ENCODE data around the gene DUSP8.
"Not testable (repeated sequence)": the region's sequence is repeated elsewhere in the genome, so short reads cannot be mapped to it uniquely, and the experiment has no call there.

The DUSP8 gene

DNA sequence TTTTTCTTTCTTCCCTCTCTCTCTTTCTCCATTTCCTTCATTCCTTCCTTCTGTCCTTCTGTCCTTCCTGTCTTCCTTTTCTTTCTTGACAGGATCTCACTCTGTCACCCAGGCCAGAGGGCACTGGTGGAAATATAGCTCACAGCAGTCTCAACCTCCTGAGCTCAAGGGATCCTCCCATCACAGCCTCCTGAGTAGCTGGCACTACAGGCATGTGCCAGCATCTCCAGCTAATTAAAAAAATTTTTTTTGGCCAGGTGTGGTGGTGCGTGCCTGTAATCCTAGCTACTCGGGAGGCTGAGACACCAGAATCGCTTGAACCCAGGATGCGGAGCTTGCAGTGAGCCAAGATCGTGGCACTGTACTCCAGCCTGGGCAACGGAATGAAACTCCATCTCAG, 4.8 kb upstream of the DUSP8 start (continued):
- no peak for TF ChIP-seq GLI2 (tag by site-specific recombination; IDR thresholded peaks at IDR 0.05; ENCODE audit: borderline replicate concordance, low read depth)
- TF ChIP-seq ZNF121 (tag by site-specific recombination; IDR thresholded peaks at IDR 0.05): no peak

DNA sequence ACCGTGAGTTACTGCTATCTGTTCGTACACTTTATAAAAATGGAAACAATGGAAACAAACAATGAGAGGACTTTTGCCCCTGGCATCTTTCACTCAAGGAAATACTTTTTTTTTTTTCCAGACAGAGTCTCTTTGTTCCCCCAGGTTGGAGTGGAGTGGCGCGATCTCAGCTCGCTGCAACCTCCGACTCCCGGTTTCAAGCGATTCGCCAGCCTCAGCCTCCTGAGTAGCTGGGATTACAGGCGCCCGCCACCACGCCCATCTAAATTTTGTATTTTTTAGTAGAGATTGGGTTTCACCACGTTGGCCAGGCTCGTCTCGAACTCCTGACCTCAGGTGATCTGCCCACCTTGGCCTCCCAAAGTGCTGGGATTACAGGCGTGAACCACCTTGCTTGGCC, 3.7 kb upstream of the DUSP8 start:
- not testable (repeated sequence) for H3K36me3 ChIP-seq (ENCODE audit: control insufficient read depth in 2 of 2, insufficient read depth in 1 of 2, low read length in 2 of 2); H3K27ac ChIP-seq (ENCODE audit: extremely low read depth, low read depth, low read length); H3K4me1 ChIP-seq (ENCODE audit: control insufficient read depth, insufficient read depth, low read length); H3K4me3 ChIP-seq (ENCODE audit: low read depth, low read length); H3K9me3 ChIP-seq (ENCODE audit: control insufficient read depth, insufficient read depth, low read depth, low read length)
- POLR2A ChIA-PET: interaction anchor here (0.7 to 1.6 kb wide), 2 partner anchors 27 to 227 kb away, joined by 4 to 8 read pairs; no protein-coding TSS in a partner anchor
- CTCF ChIA-PET: interaction anchor here (1.6 to 3.2 kb wide), 4 partner anchors 11 to 29 kb away, joined by 7 to 19 read pairs (median 16); no protein-coding TSS in a partner anchor

DNA sequence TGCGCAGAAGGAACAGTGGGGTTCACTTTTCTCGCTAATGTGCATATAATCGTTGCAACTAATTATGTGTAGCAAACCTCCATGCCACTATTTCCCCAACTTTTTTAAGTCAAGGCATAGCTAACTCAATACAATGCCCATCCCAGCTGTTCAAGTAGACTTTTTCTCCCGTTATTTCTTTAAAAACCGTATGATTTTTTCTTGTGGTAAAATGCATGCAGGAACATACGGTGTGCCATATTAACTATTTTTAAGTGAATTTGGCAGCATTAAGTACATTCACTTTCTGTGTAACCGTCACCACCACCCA, 2.8 kb upstream of the DUSP8 start:
- H3K9me3 ChIP-seq (ENCODE audit: control insufficient read depth, insufficient read depth, low read depth, low read length): no peaks in the 10 kb centered on the region
- POLR2A ChIA-PET: interaction anchor here (0.5 to 2.7 kb wide), 7 partner anchors 10 to 769 kb away, joined by 3 to 24 read pairs (median 5); no protein-coding TSS in a partner anchor
- H3K4me1 ChIP-seq (ENCODE audit: control insufficient read depth, insufficient read depth, low read length): no peaks in the 10 kb centered on the region; the same call in 1 of the 2 replicates
- H3K4me3 ChIP-seq (ENCODE audit: low read depth, low read length): no peak overlapping the region
- H3K27ac ChIP-seq (ENCODE audit: extremely low read depth, low read depth, low read length): no peak overlapping the region
- CTCF ChIA-PET: interaction anchor here (0.6 to 3.4 kb wide), 34 partner anchors 8 to 854 kb away, joined by 3 to 138 read pairs (median 4); no protein-coding TSS in a partner anchor
- TF ChIP-seq ZNF404 (tag by site-specific recombination; IDR thresholded peaks at IDR 0.05) (no peak), ZNF626 (tag by site-specific recombination; IDR thresholded peaks at IDR 0.05) (no peak), ZNF610 (tag by site-specific recombination; IDR thresholded peaks at IDR 0.05; ENCODE audit: borderline replicate concordance) (no peak), ZSCAN16 (tag by site-specific recombination; IDR thresholded peaks at IDR 0.05) (no peak), ZNF10 (tag by site-specific recombination; IDR thresholded peaks at IDR 0.05) (no peak), ZNF776 (tag by site-specific recombination; IDR thresholded peaks at IDR 0.05; ENCODE audit: borderline replicate concordance) (no peak), ZNF596 (tag by site-specific recombination; IDR thresholded peaks at IDR 0.05) (no peak), ZNF654 (tag by site-specific recombination; IDR thresholded peaks at IDR 0.05; ENCODE audit: low read depth) (no peak), ZNF660 (tag by site-specific recombination; IDR thresholded peaks at IDR 0.05) (no peak), ZNF664 (tag by site-specific recombination; IDR thresholded peaks at IDR 0.05) (no peak), ZNF112 (tag by site-specific recombination; IDR thresholded peaks at IDR 0.05) (no peak), ZNF23 (tag by site-specific recombination; IDR thresholded peaks at IDR 0.05; ENCODE audit: borderline replicate concordance) (no peak), ZNF19 (tag by site-specific recombination; IDR thresholded peaks at IDR 0.05; ENCODE audit: low read depth) (no peak), ZBTB7A (tag by site-specific recombination; IDR thresholded peaks at IDR 0.05; ENCODE audit: low read depth) (no peak)
- TF ChIP-seq, protein P1, sequence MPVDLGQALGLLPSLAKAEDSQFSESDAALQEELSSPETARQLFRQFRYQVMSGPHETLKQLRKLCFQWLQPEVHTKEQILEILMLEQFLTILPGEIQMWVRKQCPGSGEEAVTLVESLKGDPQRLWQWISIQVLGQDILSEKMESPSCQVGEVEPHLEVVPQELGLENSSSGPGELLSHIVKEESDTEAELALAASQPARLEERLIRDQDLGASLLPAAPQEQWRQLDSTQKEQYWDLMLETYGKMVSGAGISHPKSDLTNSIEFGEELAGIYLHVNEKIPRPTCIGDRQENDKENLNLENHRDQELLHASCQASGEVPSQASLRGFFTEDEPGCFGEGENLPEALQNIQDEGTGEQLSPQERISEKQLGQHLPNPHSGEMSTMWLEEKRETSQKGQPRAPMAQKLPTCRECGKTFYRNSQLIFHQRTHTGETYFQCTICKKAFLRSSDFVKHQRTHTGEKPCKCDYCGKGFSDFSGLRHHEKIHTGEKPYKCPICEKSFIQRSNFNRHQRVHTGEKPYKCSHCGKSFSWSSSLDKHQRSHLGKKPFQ (tag by site-specific recombination; IDR thresholded peaks at IDR 0.05): no peak
- TF ChIP-seq, protein P2, sequence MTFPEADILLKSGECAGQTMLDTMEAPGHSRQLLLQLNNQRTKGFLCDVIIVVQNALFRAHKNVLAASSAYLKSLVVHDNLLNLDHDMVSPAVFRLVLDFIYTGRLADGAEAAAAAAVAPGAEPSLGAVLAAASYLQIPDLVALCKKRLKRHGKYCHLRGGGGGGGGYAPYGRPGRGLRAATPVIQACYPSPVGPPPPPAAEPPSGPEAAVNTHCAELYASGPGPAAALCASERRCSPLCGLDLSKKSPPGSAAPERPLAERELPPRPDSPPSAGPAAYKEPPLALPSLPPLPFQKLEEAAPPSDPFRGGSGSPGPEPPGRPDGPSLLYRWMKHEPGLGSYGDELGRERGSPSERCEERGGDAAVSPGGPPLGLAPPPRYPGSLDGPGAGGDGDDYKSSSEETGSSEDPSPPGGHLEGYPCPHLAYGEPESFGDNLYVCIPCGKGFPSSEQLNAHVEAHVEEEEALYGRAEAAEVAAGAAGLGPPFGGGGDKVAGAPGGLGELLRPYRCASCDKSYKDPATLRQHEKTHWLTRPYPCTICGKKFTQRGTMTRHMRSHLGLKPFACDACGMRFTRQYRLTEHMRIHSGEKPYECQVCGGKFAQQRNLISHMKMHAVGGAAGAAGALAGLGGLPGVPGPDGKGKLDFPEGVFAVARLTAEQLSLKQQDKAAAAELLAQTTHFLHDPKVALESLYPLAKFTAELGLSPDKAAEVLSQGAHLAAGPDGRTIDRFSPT (tag by site-specific recombination; IDR thresholded peaks at IDR 0.05): no peak
- TF ChIP-seq, protein P3, sequence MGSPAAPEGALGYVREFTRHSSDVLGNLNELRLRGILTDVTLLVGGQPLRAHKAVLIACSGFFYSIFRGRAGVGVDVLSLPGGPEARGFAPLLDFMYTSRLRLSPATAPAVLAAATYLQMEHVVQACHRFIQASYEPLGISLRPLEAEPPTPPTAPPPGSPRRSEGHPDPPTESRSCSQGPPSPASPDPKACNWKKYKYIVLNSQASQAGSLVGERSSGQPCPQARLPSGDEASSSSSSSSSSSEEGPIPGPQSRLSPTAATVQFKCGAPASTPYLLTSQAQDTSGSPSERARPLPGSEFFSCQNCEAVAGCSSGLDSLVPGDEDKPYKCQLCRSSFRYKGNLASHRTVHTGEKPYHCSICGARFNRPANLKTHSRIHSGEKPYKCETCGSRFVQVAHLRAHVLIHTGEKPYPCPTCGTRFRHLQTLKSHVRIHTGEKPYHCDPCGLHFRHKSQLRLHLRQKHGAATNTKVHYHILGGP (tag by site-specific recombination; IDR thresholded peaks at IDR 0.05): no peak
- no peaks in the 10 kb centered on the region for H3K36me3 ChIP-seq (ENCODE audit: control insufficient read depth in 2 of 2, insufficient read depth in 1 of 2, low read length in 2 of 2)
